WERI-Rb-1 (cell line): ENCODE measurements around the gene FRMD8.

Experiments used
- DNase-seq: peaks from one replicate; pipeline ENCODE4 v3.0.0-alpha.2; 2020
- H3K27ac ChIP-seq: fragments of 250-450 bp; sonication (Bioruptor Pico); 2 replicates; pipeline ENCODE4 v1.5.1; 2020; ENCODE audit warnings: mild to moderate bottlenecking, moderate library complexity
- H3K27me3 ChIP-seq: fragments of 250-450 bp; sonication (Bioruptor Pico); 2 replicates; pipeline ENCODE4 v1.5.1; 2021; ENCODE audit warnings: mild to moderate bottlenecking, low read depth, moderate library complexity; ENCODE audit not compliant: insufficient read depth, severe bottlenecking
- H3K36me3 ChIP-seq: fragments of 250-450 bp; sonication (Bioruptor Pico); 2 replicates; pipeline ENCODE4 v1.5.1; 2020; ENCODE audit warnings: mild to moderate bottlenecking, moderate library complexity
- H3K4me3 ChIP-seq: 2 replicates; pipeline ENCODE4 v1.5.1; 2011; ENCODE audit warnings: low read depth, mild to moderate bottlenecking, control low read depth, low read length
- H3K9me3 ChIP-seq: fragments of 250-450 bp; sonication (Bioruptor Pico); 2 replicates; pipeline ENCODE4 v1.5.1; 2021; ENCODE audit warnings: mild to moderate bottlenecking, moderate library complexity; ENCODE audit not compliant: severe bottlenecking
- TF ChIP-seq, protein P1 (sequence below): IDR thresholded peaks from 2 replicates; pipeline ENCODE4 v1.5.1; 2011; ENCODE audit warnings: low read depth, mild to moderate bottlenecking, control low read depth, inconsistent platforms, low read length

The FRMD8 gene

DNA sequence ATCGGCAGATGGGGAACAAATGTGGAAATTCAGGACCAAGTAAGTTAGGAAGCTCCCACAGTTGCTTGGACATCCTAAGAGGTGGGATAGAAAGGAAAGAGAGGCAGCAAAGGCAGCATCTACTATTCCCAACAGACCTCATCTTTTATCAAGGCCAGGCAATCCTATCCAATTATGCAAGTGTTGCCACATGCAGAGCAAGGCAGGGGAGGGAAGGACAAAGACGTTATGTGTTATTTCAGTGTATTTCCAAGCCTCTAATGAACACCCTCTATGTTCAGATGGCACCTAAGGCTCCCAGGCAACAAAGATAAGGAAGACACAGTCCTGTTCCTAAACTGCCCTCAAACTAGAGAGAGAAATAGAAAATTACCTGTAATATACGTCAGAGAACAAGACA lies 22.7 kb upstream of the FRMD8 start:
- no peaks in the 10 kb centered on the region for H3K9me3 ChIP-seq

DNA sequence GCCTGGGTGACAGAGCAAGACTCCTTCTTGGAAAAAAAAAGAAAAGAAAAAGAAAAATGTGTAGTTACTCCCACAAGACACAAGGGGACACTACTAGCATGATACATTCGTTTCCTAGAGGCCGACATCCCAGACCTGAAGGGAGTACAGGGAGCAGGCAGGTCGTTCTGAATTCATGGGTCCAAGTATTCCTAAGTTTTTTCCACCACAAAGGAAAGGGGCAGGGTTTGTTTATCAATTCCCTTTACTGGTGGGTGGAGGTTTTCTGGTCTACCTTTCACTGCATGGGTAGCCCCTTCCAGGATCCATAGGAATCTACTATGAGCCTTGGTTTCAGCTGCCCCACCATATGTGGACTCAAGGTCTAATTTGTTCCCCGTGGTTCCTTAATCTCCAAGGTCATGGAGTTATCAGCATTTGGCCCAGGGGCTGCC lies 20.1 kb upstream of the FRMD8 start:
- Histone ChIP-seq H3K27me3 (no peaks in the 10 kb centered on the region), H3K27ac (no peak overlapping the region), H3K9me3 (no peaks in the 10 kb centered on the region), H3K36me3 (no peaks in the 10 kb centered on the region), H3K4me3 (no peak overlapping the region)
- DNase-seq: peak; percentile 47
- TF ChIP-seq, protein P1, sequence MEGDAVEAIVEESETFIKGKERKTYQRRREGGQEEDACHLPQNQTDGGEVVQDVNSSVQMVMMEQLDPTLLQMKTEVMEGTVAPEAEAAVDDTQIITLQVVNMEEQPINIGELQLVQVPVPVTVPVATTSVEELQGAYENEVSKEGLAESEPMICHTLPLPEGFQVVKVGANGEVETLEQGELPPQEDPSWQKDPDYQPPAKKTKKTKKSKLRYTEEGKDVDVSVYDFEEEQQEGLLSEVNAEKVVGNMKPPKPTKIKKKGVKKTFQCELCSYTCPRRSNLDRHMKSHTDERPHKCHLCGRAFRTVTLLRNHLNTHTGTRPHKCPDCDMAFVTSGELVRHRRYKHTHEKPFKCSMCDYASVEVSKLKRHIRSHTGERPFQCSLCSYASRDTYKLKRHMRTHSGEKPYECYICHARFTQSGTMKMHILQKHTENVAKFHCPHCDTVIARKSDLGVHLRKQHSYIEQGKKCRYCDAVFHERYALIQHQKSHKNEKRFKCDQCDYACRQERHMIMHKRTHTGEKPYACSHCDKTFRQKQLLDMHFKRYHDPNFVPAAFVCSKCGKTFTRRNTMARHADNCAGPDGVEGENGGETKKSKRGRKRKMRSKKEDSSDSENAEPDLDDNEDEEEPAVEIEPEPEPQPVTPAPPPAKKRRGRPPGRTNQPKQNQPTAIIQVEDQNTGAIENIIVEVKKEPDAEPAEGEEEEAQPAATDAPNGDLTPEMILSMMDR: peak; percentile 75

More for the DNA sequence above, 22.7 kb upstream of the FRMD8 start:
- no peak overlapping the region for H3K27ac ChIP-seq
- H3K4me3 ChIP-seq: no peak overlapping the region
- no peaks in the 10 kb centered on the region for H3K36me3 ChIP-seq
- no peak for DNase-seq
- TF ChIP-seq, protein P1: no peak
- H3K27me3 ChIP-seq: no peaks in the 10 kb centered on the region

DNA sequence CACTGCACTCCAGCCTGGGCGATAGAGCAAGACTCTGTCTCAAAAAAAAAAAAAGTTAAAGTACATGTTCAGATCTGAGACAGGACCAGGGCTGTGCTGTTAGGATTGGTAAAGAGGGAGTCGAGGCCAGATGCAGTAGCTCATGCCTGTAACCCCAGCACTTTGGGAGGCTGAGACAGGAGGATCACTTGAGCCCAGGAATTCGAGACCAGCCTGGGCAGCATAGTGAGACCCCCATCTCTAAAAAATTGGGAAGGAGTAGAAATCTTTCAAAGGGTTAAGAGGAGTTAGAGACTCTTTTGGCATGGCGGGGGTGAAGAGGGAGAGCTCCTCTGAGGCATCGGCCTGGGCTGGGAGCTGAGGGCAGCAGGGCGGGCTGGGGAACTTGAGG lies 15.8 kb upstream of the FRMD8 start:
- TF ChIP-seq, protein P1: no peak
- H3K27me3 ChIP-seq: no peaks in the 10 kb centered on the region
- no peak overlapping the region for H3K4me3 ChIP-seq
- H3K36me3 ChIP-seq: no peaks in the 10 kb centered on the region
- H3K9me3 ChIP-seq: no peaks in the 10 kb centered on the region
- no peak for DNase-seq
- no peak overlapping the region for H3K27ac ChIP-seq

DNA sequence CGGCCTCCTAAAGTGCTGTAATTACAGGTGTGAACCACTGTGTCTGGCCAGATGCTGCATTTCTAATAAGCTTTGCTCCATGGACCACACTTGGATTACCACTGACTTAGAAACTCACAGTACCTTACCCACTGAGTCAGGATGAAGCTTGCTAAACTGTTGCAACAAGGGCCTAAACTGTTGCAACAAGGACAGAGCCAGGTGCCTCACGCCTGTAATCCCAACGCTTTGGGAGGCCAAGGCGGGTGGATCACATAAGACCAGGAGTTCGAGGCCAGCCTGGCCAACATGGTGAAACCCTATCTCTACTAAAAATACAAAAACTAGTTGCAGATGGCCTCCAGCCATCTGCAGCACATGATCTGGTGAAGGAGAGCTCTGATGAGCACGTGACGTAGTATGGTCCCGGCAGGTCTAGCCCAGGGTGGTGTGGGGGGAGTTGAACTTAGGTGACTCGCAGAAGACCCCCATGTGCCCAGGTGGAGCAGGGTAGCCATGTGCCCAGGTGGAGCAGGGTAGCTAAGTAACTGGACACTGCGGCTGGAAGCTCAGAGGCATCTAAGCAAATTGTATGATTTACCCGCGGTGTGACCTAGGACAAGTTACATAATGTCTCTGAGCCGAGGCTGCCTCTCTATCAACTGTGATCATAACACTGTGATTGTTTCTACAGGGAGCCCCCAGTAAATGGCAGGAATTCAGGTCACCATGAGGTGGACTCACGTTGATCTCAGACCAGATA lies 12.4 kb upstream of the FRMD8 start:
- Histone ChIP-seq H3K9me3 (no peaks in the 10 kb centered on the region), H3K36me3 (no peaks in the 10 kb centered on the region), H3K27me3 (no peaks in the 10 kb centered on the region), H3K27ac (no peak overlapping the region), H3K4me3 (no peak overlapping the region)
- TF ChIP-seq, protein P1: no peak
- DNase-seq: no peak

DNA sequence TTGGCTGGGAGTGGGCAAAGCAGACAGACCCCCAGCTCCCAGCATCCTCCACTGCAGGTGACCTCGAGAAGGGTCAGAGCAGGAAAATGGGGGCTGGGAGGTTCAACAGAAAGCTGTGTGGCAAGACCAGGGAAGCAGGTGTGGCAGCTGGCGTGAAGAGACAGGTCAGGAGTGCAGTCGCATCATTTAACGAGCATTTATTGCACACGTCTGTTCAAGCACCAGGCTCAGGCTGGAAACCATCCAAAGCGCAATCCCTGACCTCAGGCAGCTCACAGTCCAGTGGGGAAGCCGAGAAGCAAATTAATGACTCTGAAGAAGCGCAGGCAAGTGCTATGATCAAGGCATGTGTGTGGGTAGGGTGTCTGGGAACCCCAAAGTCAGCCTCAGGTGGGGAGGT lies 11.4 kb upstream of the FRMD8 start:
- H3K27ac ChIP-seq: no peak overlapping the region
- no peak for DNase-seq
- no peaks in the 10 kb centered on the region for H3K9me3 ChIP-seq
- no peaks in the 10 kb centered on the region for H3K27me3 ChIP-seq
- no peaks in the 10 kb centered on the region for H3K36me3 ChIP-seq
- TF ChIP-seq, protein P1: no peak
- H3K4me3 ChIP-seq: no peak overlapping the region

DNA sequence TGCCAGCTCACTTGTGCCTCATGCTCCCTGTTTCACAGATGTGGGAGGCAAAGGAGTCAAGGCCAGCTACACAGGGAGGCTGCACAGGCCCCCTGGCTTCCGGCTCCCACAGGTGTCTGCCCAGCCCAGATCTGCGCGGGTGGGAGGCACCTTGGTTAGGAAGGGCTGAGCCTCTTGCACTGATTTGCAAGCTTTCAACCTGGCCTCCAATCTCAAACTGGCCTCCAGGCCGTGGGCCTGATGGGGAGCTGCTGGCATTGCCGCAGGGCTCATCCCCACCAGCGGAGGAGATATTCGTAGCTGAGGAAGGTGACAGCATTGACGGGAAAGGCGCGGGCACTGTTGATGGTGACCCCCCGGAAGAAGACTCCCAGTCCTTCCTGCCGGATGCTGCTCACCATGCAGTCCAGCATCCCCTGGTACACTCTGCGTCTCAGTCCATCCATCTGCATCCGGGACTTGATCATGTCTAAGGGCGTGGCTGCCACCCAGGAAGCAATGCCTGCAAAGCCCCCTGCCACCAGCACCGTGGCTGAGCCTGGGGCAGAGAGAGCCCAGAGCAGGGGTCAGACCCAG lies 10.2 kb upstream of the FRMD8 start:
- no peak overlapping the region for H3K4me3 ChIP-seq
- TF ChIP-seq, protein P1: no peak
- no peak for DNase-seq
- no peaks in the 10 kb centered on the region for H3K27me3 ChIP-seq
- no peak overlapping the region for H3K27ac ChIP-seq
- no peaks in the 10 kb centered on the region for H3K36me3 ChIP-seq
- H3K9me3 ChIP-seq: no peaks in the 10 kb centered on the region
